GM21381 (cell line): Measurements from ENCODE around the gene CFAP92.
"Not testable (repeated sequence)": the region's sequence is repeated elsewhere in the genome, so short reads cannot be mapped to it uniquely, and the experiment has no call there.

Experiments used
- ATAC-seq: cut with Tn5 transposase; IDR thresholded peaks from one replicate; pipeline ENCODE4 v1.9.1; 2021; ENCODE audit warnings: mild to moderate bottlenecking, moderate library complexity; ENCODE audit not compliant: unreplicated experiment

The CFAP92 gene

GRCh38 chr3:128945041-128945877 is 48.6 kb downstream of the CFAP92 start:
- no peak for ATAC-seq

DNA sequence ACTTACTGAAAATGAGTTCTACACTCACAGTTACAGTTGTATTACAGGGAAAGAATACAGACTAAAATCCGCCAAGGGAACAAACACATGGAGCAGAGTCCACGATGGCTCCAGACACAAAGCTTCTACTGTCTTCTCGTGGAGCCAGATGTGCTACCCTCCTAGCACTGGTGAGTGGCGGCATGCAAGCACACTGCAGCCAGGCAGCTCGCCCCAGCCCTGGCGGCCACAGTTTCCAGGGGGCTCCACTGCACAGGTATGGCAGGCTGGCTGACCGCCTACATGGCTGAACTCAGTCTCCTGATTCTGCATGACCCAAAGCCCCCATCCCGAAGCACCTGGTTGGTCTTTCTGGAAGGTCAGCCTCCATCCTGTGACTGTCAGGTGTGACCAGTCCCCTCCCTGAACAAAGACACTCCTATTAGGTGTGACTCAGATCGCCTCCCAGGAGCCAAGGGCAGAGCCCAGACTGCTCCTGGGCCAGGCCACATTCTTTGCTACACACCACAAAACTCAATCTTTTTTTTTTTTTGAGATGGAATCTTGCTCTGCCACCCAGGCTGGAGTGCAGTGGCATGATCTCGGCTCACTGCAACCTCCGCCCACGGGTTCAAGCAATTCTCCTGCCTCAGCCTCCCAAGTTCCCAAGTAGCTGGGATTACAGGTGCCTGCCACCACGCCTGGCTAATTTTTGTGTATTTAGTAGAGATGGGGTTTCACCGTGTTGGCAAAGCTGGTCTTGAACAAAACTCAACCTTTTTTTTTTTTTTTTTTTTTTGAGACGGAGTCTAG is 51.5 kb downstream of the CFAP92 start:
- ATAC-seq = no peak

DNA sequence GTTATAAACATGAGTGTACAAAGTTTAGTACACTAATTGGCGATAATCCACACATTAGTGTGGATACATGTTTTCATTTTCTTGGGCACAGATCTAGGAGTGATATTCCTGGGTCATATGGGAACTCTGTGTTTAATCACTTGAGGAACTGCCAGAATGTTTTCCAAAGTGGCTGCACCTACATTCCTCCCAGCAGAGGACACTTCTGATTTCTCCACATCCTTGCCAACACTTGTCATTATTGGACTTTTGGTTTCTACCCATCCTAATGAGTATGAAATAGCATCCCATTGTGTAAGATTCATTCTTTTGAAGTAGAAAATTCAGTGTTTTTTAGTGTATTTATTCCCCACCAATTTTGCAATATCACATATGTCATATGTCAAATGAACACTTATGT is 53.6 kb downstream of the CFAP92 start:
- no peak for ATAC-seq

DNA sequence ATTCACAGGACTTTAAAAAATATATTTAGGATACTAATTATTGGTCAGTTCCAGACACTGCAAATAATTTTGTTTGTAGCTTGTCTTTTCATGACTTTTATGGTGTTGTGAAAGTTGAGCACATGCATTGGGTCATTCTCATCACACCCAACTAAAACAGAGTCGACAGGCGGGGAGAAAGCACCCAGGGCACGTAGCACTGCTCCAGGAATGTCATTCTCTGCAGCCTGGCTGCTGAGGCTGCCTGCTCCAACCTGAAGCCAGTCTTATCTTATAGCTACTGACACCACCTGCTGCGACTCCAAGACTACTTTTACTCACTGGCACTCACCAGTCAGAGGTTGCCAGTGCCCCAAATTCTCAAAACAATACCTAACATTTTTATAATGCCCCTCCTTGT is 57.5 kb downstream of the CFAP92 start:
- no peak for ATAC-seq

- ATAC-seq = no peak
Observed at GRCh38 chr3:128935922-128936321, 58.0 kb downstream of the CFAP92 start.

DNA sequence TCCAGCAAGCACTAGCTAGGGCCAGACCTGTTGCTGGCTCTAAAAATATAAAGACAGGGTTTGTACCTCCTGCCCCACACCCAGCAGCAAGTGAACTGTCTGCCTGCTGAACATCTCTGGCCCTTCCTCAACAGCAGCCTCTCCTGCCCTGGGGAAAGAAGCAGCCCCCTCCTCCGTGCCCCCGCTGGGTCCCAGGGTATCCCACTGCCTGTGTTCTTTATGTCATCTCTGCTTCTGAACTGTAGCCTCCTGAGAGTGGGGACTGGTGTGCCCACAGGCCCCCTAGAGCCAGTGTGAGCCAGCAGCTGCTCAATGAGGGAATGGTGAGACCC is 60.0 kb downstream of the CFAP92 start:
- no peak for ATAC-seq

DNA sequence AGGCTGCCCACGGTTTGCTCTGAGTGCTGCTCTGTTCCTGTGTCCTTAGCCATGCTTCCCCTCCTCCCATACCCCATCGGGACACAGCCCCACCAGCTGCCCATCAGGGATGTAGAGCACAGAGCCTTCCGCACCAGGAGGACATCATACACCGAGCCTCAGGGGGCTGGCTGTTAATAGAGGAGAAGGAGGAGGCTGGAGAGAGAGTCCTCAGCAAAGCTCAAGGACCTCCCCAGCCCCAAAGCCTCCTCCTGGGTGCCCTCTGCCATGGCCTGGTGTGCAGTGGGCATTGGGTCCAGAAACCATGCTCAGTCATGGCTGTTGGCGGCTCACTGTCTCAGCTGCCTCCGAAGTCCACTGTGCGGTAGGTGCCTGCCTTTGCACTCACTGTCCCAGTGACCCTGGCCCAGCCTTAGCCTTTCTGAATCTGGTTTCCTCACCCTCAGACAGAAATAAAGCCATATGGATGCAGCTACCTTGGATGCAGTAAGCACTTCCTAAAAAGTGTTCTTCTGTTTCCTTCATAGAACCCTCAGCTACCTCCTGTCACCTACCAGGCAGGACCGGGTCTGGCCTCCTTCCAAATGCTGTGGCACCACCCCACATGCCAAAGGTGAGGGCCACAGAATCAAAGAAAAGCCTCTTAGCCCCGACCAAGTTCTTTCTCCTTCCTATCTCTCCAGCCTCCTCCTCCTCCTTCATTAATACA is 60.5 kb downstream of the CFAP92 start:
- ATAC-seq = no peak

- ATAC-seq = no peak
Observed at GRCh38 chr3:128932516-128933212, 61.2 kb downstream of the CFAP92 start.

DNA sequence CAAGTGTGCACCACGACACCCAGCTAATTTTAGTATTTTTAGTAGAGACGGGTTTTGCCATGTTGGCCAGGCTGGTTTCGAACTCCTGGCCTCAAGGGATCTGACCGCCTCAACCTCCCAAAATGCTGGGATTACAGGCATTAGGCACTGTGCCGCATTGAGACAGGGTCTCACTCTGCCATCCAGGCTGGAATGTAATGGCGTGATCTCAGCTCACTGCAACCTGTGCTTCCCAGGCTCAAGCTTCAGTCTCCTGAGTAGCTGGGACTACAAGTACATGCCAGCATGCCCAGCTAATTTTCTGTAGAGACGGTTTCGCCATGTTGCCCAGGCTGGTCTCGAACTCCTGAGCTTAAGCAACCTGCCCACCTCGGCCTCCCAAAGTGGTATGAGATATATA is 62.8 kb downstream of the CFAP92 start:
- no peak for ATAC-seq

GRCh38 chr3:128929364-128929763 is 64.5 kb downstream of the CFAP92 start:
- no peak for ATAC-seq

DNA sequence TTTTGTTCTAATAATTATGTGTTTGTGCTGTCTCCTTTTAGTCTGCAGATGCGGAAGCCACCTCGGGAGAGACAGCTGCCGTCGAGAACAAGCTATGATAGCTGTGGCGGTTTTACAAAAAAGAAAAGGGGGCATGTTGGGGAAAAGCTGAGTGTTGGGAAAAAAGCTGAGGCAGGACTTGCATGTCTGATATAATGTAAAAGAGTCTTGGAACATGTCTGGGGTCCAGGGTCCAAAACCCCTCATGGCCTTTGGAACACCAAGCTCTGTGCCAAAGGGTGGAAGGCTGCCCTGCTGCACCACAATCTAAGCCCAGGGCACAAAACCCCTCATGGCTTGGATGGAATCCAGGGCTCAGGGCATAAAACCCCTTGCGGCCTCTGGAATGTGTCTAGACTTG is 69.9 kb downstream of the CFAP92 start:
- ATAC-seq = not testable (repeated sequence)

DNA sequence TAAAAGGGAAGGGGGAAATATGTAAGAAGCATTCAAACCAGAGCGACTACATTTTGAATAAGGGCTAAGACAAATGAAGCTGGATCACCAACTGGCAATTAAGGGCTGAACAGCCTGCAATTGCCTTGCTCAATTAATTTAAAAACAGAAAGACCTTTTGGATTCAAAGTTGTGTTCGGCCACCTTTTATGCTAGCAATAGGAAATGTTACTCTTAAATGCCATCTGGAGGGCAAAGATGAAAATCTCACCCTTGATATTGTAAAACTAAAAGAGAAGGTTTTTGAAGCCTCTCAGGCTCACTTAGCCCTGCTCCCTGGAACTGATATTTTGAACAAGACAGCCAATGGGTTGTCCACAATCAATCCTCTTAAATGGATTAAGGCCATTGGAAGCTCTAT is 70.3 kb downstream of the CFAP92 start:
- ATAC-seq = no peak

DNA sequence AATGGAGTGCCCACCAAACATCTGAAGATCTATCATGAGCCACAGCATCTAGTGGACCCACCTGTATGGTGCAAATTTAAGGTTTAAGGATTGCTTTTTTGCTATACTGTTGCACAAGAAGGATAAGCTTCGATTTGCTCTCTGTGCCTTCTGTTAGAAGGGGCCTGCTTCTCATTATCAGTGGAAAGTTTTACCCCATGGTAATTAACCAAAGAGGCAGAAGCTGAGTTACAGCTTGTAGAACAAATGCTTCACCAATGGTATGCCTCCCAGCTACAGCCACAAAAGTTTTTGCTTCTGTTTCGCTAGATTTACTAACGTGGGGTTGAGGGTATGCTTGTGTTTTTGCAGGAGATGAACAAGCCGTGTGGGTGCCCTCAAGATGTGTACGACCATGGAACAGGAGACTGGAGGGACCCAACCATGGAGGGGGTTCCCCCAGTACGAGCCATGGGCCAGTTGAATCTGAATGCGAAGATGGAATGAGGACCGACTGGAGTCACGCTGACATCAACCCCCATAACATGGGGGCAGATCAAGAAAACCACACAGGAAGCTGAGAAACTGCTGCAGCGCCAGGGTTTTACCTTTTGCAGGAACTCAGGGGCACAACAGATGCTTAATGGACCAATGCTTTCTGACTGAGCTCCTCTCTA is 70.9 kb downstream of the CFAP92 start:
- ATAC-seq = no peak

DNA sequence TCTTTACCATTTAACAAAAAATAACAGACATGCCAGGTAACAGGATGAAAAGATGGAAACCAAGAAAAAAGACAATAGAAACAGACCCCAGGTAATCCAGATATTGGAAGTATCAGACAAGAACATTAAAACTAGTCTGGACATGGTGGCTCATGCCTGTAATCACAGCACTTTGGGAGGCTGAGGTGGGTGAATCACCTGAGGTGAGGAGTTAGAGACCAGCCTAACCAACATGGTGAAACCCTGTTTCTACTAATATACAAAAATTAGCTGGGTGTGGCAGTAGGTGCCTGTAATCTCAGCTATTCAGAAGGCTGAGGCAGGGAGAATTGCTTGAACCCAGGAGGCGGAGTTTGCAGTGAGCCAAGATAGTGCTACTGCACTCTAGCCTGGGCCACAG is 73.9 kb downstream of the CFAP92 start:
- no peak for ATAC-seq

GRCh38 chr3:128917291-128917690 is 76.6 kb downstream of the CFAP92 start:
- ATAC-seq = no peak

- ATAC-seq = no peak
Observed at GRCh38 chr3:128914966-128915645, 78.8 kb downstream of the CFAP92 start.

DNA sequence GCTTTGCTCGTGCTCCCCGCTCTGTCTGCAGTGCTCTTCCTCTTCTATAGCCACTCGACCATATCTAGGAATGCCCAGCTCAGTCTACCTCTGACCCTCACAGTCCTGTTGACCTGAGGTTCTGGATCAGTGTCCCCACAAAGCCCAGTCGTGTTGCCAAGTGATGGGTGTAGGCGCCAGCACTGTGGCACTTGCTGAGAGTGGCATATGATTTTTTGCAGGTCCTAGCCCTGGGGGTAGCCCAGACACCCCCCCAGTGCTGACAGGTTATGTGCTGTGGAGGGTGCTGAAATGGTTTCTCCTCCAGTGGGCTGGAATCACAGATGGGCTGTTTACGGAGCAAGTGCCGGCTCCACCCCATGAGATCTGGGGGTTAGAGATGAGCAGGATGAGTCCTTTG is 82.0 kb downstream of the CFAP92 start:
- no peak for ATAC-seq

DNA sequence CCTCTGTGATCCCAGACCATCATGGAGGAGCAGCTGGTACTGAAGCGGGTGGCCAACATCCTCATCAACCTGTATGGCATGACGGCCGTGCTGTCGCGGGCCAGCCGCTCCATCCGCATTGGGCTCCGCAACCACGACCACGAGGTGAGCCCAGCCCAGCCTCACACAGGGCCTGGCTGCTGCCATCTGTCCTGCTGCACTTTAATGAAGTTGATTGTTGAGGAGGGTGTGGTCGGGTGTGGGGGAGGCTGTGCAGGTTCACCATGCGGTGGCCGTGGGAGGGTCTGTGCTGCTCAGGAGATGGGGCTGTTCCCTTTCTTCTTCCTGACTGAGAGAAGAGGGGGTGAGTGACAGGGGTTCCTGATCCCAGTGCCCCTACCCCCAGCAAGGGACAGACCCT is 83.9 kb downstream of the CFAP92 start:
- ATAC-seq = no peak

DNA sequence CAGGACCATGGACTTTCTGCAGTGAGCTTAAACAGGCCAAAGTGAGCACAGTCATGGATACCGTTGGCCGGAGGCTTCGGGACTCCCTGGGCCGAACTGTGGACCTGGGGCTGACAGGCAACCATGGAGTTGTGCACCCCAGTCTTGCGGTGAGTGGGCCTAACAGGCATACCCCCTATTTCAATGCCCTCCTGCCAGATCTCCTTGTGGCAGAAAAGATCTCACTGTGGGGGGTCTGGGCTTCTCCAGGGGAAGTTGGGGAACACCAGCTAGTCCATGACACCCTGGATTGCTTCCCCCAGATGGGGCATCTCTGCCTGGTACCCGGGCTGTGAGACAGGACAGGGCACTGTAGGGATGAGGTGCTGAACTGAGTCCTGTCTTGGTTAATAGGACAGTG is 84.9 kb downstream of the CFAP92 start:
- no peak for ATAC-seq
